Cardiac fibroblast (primary cell): Measurements from ENCODE around the gene TINAGL1.

ENCODE experiments used
- DNase-seq, 2 donors: peaks; one replicate each; pipeline versions ENCODE4 v3.0.0 to v3.0.0-alpha.2; 2010; ENCODE audit warnings: low read depth in 2 of 2
- H3K4me3 ChIP-seq, 2 donors: replicated peaks in 1 of 2; 1 replicate in 1 of 2; 2 replicates in 1 of 2; pipeline ENCODE4 v1.5.1; 2011; ENCODE audit warnings: low read depth in 2 of 2, low read length in 2 of 2, mild to moderate bottlenecking in 2 of 2, moderate library complexity in 1 of 2
- TF ChIP-seq, protein P1 (sequence below): IDR thresholded peaks from one replicate; pipeline ENCODE4 v1.5.1; 2011; ENCODE audit warnings: low read depth, mild to moderate bottlenecking, low read length, inconsistent platforms

TINAGL1 gene

DNA sequence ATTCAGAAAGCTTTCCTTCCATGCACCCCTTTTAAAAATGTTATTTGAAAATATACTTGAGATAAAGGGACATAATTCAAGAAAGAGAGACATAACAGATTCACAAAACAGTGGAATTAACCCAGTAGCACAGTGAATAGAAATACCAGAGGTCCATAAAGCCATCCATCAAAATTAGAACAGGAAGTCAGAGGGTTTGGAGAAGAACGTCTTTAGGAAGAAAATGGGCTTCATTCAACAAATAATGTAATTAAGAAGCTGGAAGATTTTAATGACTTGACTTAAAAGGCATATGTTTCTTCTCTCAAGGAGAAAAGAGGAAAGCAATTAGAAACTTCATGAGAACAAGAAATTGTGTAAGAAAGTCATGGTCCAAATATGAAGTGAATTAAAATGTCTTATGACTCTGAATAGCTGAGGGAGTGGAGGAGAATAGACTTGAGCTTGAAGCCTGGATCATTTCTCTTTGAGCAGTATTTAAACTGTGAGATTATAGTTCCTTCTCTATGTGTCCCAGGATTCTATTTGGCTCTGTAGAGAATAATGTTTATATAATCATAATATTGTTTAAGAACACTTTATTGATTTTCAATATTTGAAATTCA is 33.3 kb downstream of the TINAGL1 start:
- DNase-seq: no peak
- TF ChIP-seq, protein P1, sequence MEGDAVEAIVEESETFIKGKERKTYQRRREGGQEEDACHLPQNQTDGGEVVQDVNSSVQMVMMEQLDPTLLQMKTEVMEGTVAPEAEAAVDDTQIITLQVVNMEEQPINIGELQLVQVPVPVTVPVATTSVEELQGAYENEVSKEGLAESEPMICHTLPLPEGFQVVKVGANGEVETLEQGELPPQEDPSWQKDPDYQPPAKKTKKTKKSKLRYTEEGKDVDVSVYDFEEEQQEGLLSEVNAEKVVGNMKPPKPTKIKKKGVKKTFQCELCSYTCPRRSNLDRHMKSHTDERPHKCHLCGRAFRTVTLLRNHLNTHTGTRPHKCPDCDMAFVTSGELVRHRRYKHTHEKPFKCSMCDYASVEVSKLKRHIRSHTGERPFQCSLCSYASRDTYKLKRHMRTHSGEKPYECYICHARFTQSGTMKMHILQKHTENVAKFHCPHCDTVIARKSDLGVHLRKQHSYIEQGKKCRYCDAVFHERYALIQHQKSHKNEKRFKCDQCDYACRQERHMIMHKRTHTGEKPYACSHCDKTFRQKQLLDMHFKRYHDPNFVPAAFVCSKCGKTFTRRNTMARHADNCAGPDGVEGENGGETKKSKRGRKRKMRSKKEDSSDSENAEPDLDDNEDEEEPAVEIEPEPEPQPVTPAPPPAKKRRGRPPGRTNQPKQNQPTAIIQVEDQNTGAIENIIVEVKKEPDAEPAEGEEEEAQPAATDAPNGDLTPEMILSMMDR: no peak
- no peak overlapping the region for H3K4me3 ChIP-seq

DNA sequence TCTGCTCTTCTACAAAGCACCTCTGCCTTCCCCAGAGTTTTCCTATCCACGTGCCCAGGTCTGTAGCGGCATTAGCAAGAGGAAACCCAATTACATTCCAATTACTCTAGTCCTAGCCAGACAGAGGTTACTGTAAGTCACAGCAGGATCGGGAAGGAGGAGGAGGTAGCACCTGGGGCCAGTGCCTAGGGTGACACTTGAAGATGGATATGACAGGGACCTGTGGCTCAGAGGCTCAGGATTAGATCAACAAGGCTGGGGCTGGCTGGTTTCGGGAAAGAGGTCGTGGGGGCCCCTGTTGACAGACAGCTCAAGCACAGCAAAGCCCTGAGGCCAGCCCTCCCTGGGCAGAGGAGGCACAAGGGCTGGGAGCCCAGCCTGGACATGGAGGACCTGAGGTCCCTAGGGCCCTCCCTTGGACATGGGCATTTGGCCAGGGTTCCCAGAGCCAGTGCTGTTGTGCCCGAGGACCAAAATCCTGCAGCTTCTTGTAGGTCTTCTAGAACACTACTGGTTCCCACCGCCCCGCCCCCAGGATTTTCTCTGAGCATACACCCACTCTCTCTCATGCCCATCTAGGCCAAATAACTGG is 38.2 kb downstream of the TINAGL1 start:
- no peak for DNase-seq
- TF ChIP-seq, protein P1: no peak
- H3K4me3 ChIP-seq: no peak overlapping the region

DNA sequence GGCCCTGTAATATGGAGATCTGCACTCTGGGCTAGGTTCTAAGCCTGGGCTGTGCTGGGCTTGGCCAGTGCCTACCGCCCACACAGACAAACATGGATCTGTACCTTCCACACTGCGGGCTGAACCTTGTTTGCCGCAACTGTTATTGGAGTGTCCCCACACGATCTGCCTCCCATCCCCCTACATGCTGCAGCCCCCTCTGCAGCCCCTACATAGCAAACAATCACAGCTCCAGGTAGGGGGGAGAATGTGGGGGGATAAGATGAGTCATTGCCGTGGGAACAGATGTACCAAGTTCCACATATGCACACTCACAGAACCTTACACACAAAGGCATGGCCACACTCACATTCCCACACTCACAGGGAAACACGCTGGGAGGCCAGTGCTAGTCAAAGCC is 39.1 kb downstream of the TINAGL1 start:
- no peak for DNase-seq
- TF ChIP-seq, protein P1: no peak
- H3K4me3 ChIP-seq: no peak overlapping the region

DNA sequence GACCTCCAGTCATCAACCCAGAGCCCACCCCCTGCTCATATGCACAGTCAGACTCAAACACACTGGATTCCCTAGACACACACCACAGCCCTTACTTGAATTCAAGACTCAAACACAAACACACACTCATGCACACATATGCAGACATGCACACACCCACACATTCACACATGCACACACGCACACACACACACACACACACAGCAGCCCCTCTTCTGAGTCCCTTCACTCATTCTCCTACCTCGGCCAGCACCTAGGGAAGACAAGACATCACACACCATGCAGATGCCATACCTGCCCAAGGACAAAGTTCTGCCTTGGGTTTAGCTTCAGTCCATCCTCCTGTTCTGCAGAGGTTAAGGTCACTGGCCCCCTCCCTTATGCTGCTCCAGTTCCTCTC is 39.6 kb downstream of the TINAGL1 start:
- no peak for DNase-seq
- H3K4me3 ChIP-seq: no peak overlapping the region
- TF ChIP-seq, protein P1: no peak

DNA sequence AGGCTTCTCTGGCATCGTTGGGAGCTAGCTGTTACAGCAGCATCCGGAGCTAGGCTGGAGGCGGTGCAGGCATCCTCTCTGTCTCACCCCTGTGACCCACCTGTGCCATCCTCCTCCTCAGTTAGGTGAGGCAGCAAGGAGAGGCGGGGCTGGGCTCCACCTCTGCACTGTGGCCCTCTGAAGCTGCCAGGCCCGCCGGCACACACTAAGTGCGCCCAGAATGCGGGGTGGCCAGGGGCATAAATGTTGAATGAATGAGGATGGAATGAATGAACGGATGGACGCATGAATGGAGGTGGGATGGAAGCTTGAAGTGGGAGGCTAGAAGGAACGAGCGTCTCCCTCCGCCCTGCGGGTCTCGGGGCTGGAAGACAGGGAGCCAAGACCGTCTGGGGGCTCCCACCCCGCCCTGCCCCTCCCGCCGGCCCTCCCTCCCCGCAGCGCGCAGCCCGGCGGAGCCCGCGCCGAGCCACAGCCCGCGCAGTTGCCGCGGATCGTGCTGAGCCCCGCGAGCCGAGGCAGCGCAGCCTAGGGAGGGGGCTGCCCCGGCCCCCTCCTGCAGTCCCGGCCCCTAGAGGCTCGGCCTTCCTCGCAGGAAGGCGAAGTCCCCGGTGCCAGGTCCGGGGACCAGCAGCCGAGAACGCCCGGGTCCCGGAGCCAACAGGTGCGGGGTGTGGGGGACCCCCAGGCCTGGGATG is 41.1 kb downstream of the TINAGL1 start, which contains the start of gene HCRTR1:
Gene HCRTR1, plus strand, starts transcription at position 472 of the 698 bp plus-strand sequence. CDS start 1,504 bp downstream, outside the sequence.
- TF ChIP-seq, protein P1: no peak
- DNase-seq: no peak
- H3K4me3 ChIP-seq: peak within 1 kb of the TSS; percentile 40 to 51

DNA sequence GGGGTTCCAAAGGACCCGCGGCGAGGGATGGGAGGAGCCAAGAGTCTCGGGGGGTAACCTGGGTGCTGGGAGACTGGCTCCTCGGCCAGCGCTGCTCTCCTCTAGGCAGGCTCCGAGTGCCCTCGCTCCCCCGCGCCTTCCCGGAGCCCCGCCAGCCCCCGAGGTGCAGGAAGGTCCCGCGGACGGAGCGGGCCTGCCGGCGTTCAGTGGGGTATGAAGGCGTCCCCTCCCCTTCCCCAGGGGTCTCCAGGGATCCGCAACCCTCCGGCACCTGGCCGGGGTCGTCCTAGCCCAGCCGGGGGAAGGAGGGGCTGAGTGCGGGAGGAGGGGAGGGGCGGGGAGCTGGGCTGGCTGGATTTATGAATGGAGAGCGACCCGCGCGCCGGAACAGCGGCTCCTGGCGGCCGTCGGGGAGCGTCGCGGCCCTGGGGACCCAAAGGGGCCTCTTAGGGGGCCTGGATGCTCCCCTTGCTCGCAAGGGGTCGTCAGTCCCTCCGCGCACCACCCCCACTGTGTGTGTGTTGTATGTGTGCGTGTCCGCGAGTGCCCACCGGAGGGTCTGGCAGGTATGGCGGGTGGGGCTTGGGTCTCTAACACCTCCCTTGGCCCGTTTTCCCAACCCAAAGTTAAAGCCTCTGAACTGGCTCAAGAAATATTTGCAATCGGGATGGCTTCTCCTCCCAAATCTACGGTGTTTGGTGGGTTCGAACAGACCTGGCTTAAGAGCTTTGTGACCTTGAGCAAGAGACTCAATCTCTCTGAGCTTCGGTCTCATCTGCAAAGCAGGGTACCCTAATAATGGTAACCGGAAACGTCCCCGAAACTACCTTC is 41.8 kb downstream of the TINAGL1 start:
- peak; percentile 42 to 48 for DNase-seq
- peak overlapping the region; percentile 40 to 51 for H3K4me3 ChIP-seq
- TF ChIP-seq, protein P1: peak; percentile 81
